Transverse colon (tissue), 4 donors: Measurements from ENCODE around the gene FAM229A.

Experiments used
- POLR2A ChIP-seq: fragments of 450-650 bp; IDR thresholded peaks from one replicate; pipeline ENCODE4 v1.6.1; 2016; ENCODE audit warnings: antibody characterized with exemption, mild to moderate bottlenecking, moderate library complexity
- POLR2AphosphoS5 ChIP-seq, 3 donors: sonication (generic); formaldehyde crosslinking; IDR thresholded peaks; one replicate each; pipeline ENCODE4 v1.6.1; 2016; ENCODE audit warnings: antibody characterized with exemption in 3 of 3
- TF ChIP-seq, protein P1 (sequence below), 5 experiments: fragments of 200-600 bp in 3 of 5; fragments of 450-650 bp in 2 of 5; sonication (generic) in 3 of 5; IDR thresholded peaks; 1 replicate in 2 of 5; 2 replicates in 3 of 5; pipeline ENCODE4 v1.5.1; 2016 to 2017; ENCODE audit warnings: antibody characterized with exemption in 5 of 5, inconsistent platforms in 3 of 5, mild to moderate bottlenecking in 2 of 5, moderate library complexity in 1 of 5

DNA sequence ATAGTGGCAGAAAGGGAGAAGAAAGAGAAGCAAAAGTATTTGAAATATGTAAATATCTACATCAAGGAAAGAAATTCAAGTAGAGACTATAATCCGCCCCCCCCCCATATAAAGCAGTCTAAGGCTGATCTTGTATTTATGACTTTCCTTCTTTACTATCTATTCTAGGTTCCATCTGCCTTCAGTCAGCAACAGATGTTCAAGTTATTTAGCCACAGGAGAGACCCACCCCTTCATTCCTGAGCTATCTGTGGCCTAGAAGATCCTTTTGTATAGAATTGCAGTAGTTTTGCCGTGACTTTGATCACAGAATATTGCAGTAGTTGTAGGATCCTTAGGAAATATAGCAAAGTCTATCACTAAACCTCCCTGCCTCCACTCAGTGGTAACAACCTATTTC, 42.7 kb upstream of the FAM229A start:
- no peak for TF ChIP-seq POLR2AphosphoS5 (IDR thresholded peaks at IDR 0.05)
- TF ChIP-seq, protein P1, sequence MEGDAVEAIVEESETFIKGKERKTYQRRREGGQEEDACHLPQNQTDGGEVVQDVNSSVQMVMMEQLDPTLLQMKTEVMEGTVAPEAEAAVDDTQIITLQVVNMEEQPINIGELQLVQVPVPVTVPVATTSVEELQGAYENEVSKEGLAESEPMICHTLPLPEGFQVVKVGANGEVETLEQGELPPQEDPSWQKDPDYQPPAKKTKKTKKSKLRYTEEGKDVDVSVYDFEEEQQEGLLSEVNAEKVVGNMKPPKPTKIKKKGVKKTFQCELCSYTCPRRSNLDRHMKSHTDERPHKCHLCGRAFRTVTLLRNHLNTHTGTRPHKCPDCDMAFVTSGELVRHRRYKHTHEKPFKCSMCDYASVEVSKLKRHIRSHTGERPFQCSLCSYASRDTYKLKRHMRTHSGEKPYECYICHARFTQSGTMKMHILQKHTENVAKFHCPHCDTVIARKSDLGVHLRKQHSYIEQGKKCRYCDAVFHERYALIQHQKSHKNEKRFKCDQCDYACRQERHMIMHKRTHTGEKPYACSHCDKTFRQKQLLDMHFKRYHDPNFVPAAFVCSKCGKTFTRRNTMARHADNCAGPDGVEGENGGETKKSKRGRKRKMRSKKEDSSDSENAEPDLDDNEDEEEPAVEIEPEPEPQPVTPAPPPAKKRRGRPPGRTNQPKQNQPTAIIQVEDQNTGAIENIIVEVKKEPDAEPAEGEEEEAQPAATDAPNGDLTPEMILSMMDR (IDR thresholded peaks at IDR 0.05) = no peak
- TF ChIP-seq POLR2A = no peak
